NCI-H2029 treated with DMSO at 0.1 percent for 48 hours (cell line): ENCODE data around the gene PIP.
"Not testable (repeated sequence)": the region's sequence is repeated elsewhere in the genome, so short reads cannot be mapped to it uniquely, and the experiment has no call there.

Experiments used
- DNase-seq: peaks from one replicate; lab custom pipeline; 2025; lab: John Stamatoyannopoulos, UW

The PIP gene

GRCh38 chr7:143177374-143178119, 45.7 kb downstream of the PIP start:
- DNase-seq = no peak

GRCh38 chr7:143180771-143181170, 48.9 kb downstream of the PIP start:
- DNase-seq = not testable (repeated sequence)

GRCh38 chr7:143181349-143181748, 49.5 kb downstream of the PIP start:
- no peak for DNase-seq

- no peak for DNase-seq
These were observed 51.1 kb downstream of the PIP start, which contains the start of gene TAS2R39 for GRCh38 chr7:143183024-143183423. Gene TAS2R39 (plus strand): TSS chr7:143183419. CDS start chr7:143183419, 0 bp downstream.

GRCh38 chr7:143185551-143185950, 53.7 kb downstream of the PIP start:
- DNase-seq = no peak

- DNase-seq = no peak
These were observed 57.1 kb downstream of the PIP start for GRCh38 chr7:143188994-143189393.
